HAP-1 (cell line): ENCODE measurements around the gene ALK.

Experiments used
- DNase-seq, 2 experiments: peaks; one replicate each; pipeline ENCODE4 v3.0.0-alpha.2; 2016 to 2020; ENCODE audit warnings: low spot score in 2 of 2
- H3K27me3 ChIP-seq: fragments of 250-450 bp; sonication (Bioruptor Pico); 2 replicates; pipeline ENCODE4 v1.5.1; 2020; ENCODE audit warnings: low read depth, mild to moderate bottlenecking, moderate library complexity
- H3K36me3 ChIP-seq: fragments of 250-450 bp; sonication (Bioruptor Pico); replicated peaks from 2 replicates; pipeline ENCODE4 v1.5.1; 2020; ENCODE audit warnings: mild to moderate bottlenecking
- H3K4me1 ChIP-seq: fragments of 250-450 bp; sonication (Bioruptor Pico); 2 replicates; pipeline ENCODE4 v1.5.1; 2020; ENCODE audit warnings: mild to moderate bottlenecking
- H3K4me3 ChIP-seq: fragments of 250-450 bp; sonication (Bioruptor Pico); 2 replicates; pipeline ENCODE4 v1.5.1; 2020; ENCODE audit warnings: mild to moderate bottlenecking, moderate library complexity
- H3K9me3 ChIP-seq: fragments of 250-450 bp; sonication (Bioruptor Pico); 2 replicates; pipeline ENCODE4 v1.5.1; 2020; ENCODE audit warnings: mild to moderate bottlenecking, moderate library complexity
- in situ Hi-C: fragments of 300-500 bp; cut with MboI; formaldehyde crosslinking; loops from 3 replicates; pipeline ENCODE4 v1.14.3; 2020; ENCODE audit warnings: low sequenced_read_pairs, inconsistent platforms, mixed read lengths

Gene ALK

DNA sequence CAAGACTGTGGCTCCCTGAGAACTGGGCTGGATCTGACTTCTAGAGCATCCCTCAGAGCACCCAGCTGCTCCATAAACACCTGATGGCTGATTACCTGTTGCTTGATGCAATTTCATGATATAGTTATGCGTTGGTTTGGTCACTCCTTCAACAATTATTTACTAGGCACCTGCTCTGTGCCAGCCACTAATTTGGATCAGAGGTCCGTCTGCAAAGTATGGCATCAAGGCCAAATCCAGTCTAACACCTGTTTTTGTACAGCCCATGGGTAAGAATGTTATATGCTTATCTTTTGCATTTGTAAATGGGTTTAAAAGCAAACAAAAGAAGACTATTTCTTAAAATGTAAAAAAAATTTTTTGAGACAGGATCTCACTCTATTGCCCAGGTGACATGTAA is 348.2 kb downstream of the ALK start:
- no peaks in the 10 kb centered on the region for H3K4me1 ChIP-seq
- in situ Hi-C loops, result no loop called here
- H3K36me3 ChIP-seq, result no peaks in the 10 kb centered on the region
- H3K27me3 ChIP-seq, result no peaks in the 10 kb centered on the region
- no peaks in the 10 kb centered on the region for H3K9me3 ChIP-seq
- no peak overlapping the region for H3K4me3 ChIP-seq
- no peak for DNase-seq

DNA sequence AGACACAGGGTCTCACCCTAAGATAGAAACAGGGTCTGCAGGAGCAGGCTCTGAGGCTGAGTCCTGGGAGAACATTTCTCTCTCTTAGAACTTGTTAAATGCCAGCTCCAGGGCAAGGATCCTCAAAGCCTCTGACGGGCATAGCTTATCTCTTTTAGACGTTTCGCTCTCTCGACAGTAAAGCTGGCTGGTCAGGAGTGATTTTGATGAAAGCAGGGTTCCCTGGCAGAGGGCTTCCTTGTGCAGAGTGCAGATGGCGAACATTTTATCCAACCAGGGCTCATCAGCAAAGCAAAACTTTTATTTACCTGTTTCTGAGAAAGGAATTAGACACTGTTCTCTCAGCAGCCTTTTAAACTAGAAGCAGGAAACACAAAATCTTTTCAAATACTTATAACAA is 350.8 kb downstream of the ALK start:
- H3K27me3 ChIP-seq, result no peaks in the 10 kb centered on the region; the same call in 1 of the 2 replicates
- in situ Hi-C loops, result no loop called here

DNA sequence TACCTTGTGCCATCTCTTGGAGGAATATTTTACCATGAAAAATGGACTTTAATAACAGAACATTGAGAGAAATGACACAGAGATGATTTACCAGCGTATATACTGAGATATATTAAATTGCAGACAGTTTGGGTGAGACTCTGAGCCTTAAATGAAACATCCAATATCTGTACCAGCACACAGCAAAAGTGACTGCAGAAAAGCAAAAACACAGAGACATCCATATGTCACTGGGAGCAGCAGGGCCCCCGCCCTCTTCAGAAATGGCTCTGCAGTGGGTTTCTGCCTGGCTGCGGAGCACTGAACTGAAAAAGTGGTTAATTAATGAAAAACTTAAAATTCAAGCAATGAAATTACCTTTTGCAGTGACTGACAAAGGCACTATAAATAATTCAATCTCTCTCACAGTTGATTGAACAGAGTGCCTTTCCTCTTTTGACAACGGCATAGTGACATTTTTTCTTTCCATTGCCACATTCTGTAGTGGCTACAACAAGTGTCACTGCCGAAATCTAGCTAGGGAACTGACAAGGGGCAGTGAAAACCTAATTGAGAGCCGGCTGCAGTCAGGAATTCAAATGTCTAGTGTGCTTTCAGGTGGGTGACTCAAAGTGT is 353.4 kb downstream of the ALK start:
- Histone ChIP-seq H3K4me3 (no peak overlapping the region), H3K9me3 (no peaks in the 10 kb centered on the region), H3K36me3 (no peaks in the 10 kb centered on the region), H3K27me3 (no peaks in the 10 kb centered on the region; the same call in 1 of the 2 replicates), H3K4me1 (no peaks in the 10 kb centered on the region)
- in situ Hi-C loops, result no loop called here
- DNase-seq, result no peak

More for the DNA sequence above, 350.8 kb downstream of the ALK start:
- Histone ChIP-seq H3K36me3 (no peaks in the 10 kb centered on the region), H3K4me3 (no peak overlapping the region), H3K9me3 (no peaks in the 10 kb centered on the region), H3K4me1 (no peaks in the 10 kb centered on the region)
- DNase-seq, result no peak

DNA sequence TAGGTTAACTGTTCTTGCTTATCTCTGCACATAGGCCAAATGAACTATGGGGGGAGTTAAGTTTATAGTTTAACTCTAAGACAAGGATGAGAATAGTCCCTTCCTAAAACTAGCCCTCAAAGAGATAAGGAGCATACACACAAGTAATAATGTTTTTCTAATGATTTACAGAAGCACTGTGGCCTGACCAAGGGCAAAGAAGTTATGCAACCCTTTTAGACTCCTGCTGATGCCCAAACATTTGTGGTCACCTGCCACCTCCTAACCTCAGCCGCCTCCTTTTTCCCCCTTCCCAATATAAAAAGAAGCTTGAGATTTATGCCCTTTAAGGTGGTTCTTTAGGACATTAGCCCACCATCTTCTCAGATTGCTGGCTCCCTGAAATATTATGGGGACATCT is 357.7 kb downstream of the ALK start:
- no peak for DNase-seq
- H3K36me3 ChIP-seq, result no peaks in the 10 kb centered on the region
- no peaks in the 10 kb centered on the region for H3K9me3 ChIP-seq
- no peak overlapping the region for H3K4me3 ChIP-seq
- in situ Hi-C loops, result no loop called here
- H3K27me3 ChIP-seq, result no peaks in the 10 kb centered on the region; the same call in 1 of the 2 replicates
- no peaks in the 10 kb centered on the region for H3K4me1 ChIP-seq

DNA sequence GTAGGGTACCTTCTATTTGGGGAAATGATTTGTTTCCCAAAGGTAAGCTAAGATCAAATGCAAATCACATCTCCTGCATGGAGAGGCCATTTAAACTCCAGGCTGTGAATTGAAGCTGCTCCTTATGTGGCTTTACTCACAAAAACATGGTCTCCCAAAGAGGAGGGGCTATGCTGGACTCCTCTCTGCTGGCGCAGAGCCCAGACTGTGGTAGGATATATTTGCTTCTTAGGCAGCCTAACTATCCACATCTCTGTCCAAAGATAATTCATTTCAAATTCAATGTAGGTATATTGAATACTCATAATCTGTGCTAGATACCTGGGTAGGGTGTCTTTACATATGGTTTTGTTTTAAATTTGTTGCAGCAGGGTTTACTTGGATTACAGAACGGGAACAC is 358.5 kb downstream of the ALK start:
- no peaks in the 10 kb centered on the region; the same call in 1 of the 2 replicates for H3K27me3 ChIP-seq
- H3K9me3 ChIP-seq, result no peaks in the 10 kb centered on the region
- H3K4me1 ChIP-seq, result no peaks in the 10 kb centered on the region
- no peak for DNase-seq
- in situ Hi-C loops, result no loop called here
- no peaks in the 10 kb centered on the region for H3K36me3 ChIP-seq
- no peak overlapping the region for H3K4me3 ChIP-seq

DNA sequence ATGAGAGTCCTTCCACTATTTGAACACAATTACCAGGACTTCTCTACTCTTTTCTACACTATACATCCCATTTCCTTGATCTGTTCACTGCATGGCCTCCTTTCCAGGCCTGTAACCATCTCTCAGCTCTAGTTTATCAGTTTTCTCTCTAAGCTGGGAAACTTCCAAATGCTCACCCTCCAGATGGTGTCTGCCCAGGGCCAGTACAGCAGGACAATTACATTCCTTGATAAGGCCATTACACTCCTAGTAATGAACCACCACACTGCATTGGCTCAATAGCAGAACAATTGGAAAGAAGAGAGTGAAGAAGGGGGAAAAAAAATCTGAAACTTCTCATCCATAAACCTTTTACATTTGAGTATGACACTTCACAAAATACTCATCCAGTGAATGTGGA is 359.1 kb downstream of the ALK start:
- in situ Hi-C loops, result no loop called here

DNA sequence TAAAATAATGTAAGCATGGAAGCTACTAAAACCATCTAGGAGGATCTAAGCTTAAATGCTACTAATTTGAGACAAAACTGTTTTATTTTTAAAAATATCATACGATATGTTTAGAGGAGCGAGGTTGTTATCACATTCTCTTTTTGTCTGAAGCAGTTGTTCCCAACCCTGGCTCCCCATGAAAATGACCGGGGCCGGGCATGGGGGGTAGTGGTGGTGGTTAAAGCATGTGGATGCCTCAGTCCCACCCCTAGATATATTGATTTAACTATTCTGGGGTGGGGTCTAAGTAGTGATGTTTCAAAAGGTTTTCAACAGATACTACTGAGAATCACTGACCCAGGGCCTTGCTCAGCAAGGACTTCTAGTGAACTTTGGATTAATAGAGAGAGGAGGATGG is 359.8 kb downstream of the ALK start:
- Histone ChIP-seq H3K4me3 (no peak overlapping the region), H3K27me3 (no peaks in the 10 kb centered on the region; the same call in 1 of the 2 replicates), H3K36me3 (no peaks in the 10 kb centered on the region), H3K4me1 (no peaks in the 10 kb centered on the region), H3K9me3 (no peaks in the 10 kb centered on the region)
- DNase-seq, result no peak
- in situ Hi-C loops, result no loop called here

More for the DNA sequence above, 359.1 kb downstream of the ALK start:
- no peak overlapping the region for H3K4me3 ChIP-seq
- no peaks in the 10 kb centered on the region for H3K36me3 ChIP-seq
- no peaks in the 10 kb centered on the region; the same call in 1 of the 2 replicates for H3K27me3 ChIP-seq
- no peaks in the 10 kb centered on the region for H3K9me3 ChIP-seq
- DNase-seq, result no peak
- H3K4me1 ChIP-seq, result no peaks in the 10 kb centered on the region

DNA sequence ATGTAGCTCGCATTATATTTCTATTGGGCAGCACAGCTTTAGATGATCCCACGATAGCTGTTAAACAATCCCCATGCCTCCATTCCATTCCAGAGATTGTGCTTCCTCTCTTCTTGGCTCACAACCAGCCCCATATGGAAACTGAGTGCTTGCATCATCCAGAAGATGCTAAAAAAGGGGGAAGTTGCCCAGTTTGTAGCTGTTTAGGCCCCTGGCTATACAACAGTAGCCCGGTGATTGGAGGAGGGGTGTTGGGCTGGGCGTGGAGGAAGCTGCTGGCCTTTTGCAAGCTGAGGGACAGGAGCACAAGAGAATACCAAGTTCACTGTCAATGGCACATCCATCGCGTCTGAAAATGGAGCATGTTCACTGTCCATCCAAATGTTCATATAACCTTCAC is 360.2 kb downstream of the ALK start:
- no peaks in the 10 kb centered on the region for H3K9me3 ChIP-seq
- in situ Hi-C loops, result no loop called here
- H3K36me3 ChIP-seq, result no peaks in the 10 kb centered on the region
- no peak for DNase-seq
- no peaks in the 10 kb centered on the region for H3K4me1 ChIP-seq
- no peaks in the 10 kb centered on the region for H3K27me3 ChIP-seq
- no peak overlapping the region for H3K4me3 ChIP-seq

DNA sequence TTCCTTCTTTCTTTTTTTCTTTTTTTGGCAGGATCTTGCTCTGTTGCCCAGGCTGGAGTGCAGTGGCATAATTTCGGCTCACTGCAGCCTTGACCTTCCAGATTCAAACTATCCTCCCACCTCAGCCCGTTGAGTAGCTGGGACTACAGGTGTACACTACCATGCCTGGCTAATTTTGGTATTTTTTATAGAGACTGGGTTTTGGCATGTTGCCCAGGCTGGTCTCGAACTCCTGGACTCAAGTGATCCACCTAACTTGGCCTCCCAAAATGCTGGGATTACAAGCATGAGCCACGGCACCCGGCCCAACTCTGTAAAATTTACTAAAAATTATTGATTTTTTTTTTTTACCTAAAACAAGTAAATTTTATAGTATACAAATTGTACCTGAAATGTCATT is 360.8 kb downstream of the ALK start:
- H3K4me3 ChIP-seq, result no peak overlapping the region
- no peak for DNase-seq
- no peaks in the 10 kb centered on the region for H3K36me3 ChIP-seq
- in situ Hi-C loops, result no loop called here
- H3K27me3 ChIP-seq, result no peaks in the 10 kb centered on the region
- H3K9me3 ChIP-seq, result no peaks in the 10 kb centered on the region
- H3K4me1 ChIP-seq, result no peaks in the 10 kb centered on the region

DNA sequence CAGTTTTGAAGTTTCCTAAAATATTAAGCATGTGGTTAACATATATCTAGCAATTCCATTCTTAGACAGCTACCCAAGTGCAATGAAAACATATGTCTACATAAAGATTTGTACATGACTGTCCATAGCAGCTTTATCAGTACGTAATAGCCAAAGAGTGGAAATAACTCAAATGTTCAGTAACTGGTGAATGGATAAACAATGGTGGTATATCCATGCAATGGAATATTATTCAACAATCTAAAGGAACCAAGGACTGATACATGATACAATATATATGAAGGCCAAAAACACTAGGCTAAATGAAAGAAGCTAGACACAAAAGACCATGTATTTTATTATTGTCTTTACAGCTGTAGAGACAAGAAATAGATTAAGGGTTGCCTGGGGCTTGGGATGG is 361.4 kb downstream of the ALK start:
- H3K4me1 ChIP-seq, result no peaks in the 10 kb centered on the region
- no peak for DNase-seq
- H3K27me3 ChIP-seq, result no peaks in the 10 kb centered on the region
- H3K9me3 ChIP-seq, result no peaks in the 10 kb centered on the region
- in situ Hi-C loops, result no loop called here
- H3K36me3 ChIP-seq, result no peaks in the 10 kb centered on the region
- H3K4me3 ChIP-seq, result no peak overlapping the region

DNA sequence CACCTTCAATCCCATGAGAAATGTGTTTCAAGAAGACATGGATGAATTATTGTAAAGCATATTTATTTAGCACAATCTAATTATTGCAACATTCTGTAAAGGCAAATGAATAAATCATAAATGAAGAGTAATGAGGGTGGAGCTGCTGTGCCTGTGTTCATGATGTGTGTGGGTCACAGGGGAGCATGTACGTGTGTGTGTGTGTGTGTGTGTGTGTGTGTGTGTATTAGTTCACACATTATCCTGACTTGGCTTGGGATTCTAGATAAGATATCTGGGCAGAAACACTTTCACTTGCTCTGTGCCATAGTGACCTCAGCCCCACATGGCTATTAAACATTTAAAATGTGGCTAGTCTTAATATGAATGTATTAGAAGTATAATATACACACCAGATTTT is 361.8 kb downstream of the ALK start:
- in situ Hi-C loops, result no loop called here
- Histone ChIP-seq H3K4me1 (no peaks in the 10 kb centered on the region), H3K27me3 (no peaks in the 10 kb centered on the region), H3K9me3 (no peaks in the 10 kb centered on the region), H3K4me3 (no peak overlapping the region), H3K36me3 (no peaks in the 10 kb centered on the region)
- no peak for DNase-seq

DNA sequence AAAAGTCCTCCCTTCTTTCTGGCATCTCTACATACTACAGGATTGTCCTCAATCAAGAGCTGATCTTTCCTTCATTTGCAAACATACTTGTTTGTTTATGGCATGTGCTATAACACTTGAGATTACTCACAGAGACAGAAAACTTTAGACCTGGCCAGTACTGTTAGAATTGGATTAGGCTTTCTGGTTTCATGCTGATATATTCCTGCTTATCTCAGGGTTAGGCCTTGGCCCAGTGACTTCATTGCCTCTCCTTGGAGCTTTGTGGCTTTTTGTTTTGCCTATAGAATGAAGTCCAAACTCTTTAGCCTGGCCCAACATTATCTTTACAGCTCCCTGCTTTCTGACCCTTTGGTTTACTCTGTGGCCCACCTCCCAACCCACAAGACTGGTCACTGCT is 363.3 kb downstream of the ALK start:
- Histone ChIP-seq H3K36me3 (no peaks in the 10 kb centered on the region), H3K27me3 (no peaks in the 10 kb centered on the region), H3K4me1 (no peaks in the 10 kb centered on the region), H3K9me3 (no peaks in the 10 kb centered on the region), H3K4me3 (no peak overlapping the region)
- in situ Hi-C loops, result no loop called here
- DNase-seq, result no peak

DNA sequence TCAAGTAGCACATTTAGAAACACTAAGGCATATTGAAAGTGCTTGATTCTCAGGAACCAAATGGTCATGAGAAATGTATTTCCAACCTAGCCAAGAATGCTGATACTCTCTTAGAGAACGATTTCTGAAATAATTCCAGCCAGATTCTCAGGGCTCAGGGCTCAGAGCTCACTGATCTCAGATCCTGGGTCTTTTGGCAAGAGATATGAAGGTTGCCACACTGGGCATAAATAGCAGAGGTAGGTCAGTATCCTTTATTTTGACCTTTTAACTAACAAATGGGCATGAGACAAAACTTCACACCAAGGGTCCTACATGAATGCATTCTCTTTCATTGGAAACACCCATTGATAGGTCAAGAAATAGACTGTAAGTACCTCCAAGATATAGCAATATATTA is 364.1 kb downstream of the ALK start:
- DNase-seq, result no peak
- H3K4me1 ChIP-seq, result no peaks in the 10 kb centered on the region
- no peaks in the 10 kb centered on the region for H3K9me3 ChIP-seq
- peaks cover 2% of the 10 kb centered on the region; the same call in 1 of the 2 replicates for H3K27me3 ChIP-seq
- no peaks in the 10 kb centered on the region for H3K36me3 ChIP-seq
- in situ Hi-C loops, result no loop called here
- no peak overlapping the region for H3K4me3 ChIP-seq

DNA sequence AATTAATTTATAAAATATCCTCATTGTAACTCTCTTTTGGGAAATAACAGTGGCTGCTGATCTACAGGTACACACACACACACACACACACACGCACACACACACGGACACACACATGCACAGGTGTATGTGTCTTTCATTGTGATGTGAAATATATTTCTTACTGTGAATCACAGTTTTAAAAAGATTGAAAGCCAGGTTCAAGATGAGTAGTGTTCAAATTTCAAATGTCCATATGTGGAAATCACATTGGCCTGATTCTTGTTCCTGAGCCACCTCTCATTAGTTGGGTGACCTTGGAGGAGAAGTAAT is 372.4 kb downstream of the ALK start:
- Histone ChIP-seq H3K36me3 (no peaks in the 10 kb centered on the region), H3K27me3 (peaks cover 14% of the 10 kb centered on the region), H3K9me3 (no peaks in the 10 kb centered on the region), H3K4me3 (no peak overlapping the region), H3K4me1 (no peaks in the 10 kb centered on the region)
- no peak for DNase-seq
- in situ Hi-C loops, result no loop called here

DNA sequence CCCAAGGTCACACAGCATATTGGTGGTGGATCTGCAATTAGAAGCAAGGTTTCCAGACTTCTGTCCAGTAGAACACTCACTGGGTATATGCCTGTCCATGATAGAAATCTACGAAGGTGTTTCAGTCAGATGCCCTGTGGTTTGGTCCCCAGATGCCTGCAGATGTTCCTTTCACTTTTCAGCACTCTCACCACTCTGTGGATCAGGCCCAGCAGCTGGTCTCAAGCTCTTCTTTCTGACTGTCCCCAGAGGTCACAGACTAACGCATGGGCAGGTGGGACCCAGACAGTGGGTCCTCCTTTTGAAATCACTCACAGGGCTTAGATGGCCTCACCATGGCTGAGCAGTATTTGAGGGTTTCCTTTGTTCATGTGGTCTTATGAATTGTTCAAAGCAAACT is 376.5 kb downstream of the ALK start:
- no peak for DNase-seq
- Histone ChIP-seq H3K4me3 (no peak overlapping the region), H3K27me3 (peaks cover 9% of the 10 kb centered on the region; the same call in 1 of the 2 replicates), H3K36me3 (no peaks in the 10 kb centered on the region), H3K9me3 (no peaks in the 10 kb centered on the region), H3K4me1 (no peaks in the 10 kb centered on the region)
- in situ Hi-C loops, result no loop called here
